Measurements from ENCODE around the gene ABHD12. TPM values are rescaled to one million over a fixed set of nuclear protein-coding genes. Genes with fewer than 3 reads are reported as not detected.

Gene ABHD12
- total RNA-seq, 2 donors from 2014 or later = 12.5 to 22.7 TPM

DNA sequence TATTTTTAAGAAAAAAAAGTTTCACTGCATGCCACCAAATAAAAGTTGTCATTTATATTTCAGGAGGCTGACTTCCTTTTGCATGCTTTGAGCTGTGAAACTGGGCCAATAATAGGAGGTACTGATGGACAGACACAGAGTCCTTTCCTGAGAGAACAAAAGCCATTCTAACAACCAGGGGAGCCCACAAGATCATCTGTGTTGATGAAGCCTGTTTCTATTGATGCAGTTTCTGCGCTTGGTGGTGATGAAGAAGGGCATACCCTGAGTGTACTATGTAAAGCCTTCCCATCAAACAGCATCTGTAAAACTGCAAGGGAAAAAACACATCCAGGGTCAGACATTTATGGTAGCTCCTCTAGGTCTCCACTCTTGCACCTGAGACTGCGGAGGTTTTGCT is 34.8 kb downstream of the ABHD12 start:
- peaks cover 13% of the 10 kb centered on the region for H3K4me1 Mint-ChIP-seq
- no peak overlapping the region for H3K4me3 Mint-ChIP-seq
- no peaks in the 10 kb centered on the region for H3K9me3 ChIP-seq (ENCODE audit: control insufficient read depth, low read length, poor library complexity, severe bottlenecking)

DNA sequence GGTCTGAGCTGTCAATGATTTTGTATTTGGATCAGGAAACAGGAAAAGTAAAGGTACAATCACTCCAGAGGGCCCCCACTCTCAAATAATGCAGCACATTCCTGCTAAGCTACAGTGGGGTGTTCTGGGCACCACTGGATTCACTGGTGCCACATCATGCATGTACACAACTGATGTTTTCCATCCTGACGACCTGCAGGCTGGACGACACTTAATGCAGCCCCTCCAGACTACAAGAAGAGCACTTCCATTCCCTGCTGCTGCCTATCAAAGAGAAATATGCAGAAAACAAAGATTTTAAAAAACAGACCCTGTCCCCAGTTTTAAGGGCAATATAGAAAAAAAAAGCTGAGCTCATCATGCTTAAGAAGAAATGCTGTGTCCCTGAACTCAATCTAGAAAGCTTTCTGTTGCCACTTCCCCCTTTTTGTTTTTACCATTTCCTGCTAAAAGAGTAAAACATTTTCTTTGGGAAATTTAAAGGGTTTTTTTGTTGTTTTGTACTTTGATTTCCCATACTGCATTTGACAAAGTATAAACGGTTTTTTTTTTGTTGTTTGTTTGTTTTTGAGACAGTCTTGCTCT is 35.5 kb downstream of the ABHD12 start:
- no peaks in the 10 kb centered on the region for H3K9me3 ChIP-seq (ENCODE audit: control insufficient read depth, low read length, poor library complexity, severe bottlenecking)
- Mint-ChIP-seq H3K36me3 (ENCODE audit: low read depth) (no peaks in the 10 kb centered on the region), H3K4me1 (peaks cover 13% of the 10 kb centered on the region), H3K27me3 (no peaks in the 10 kb centered on the region), H3K27ac (no peak overlapping the region), H3K4me3 (no peak overlapping the region)
- no peak for DNase-seq
- no peak for ATAC-seq

More for the DNA sequence above, 34.8 kb downstream of the ABHD12 start:
- DNase-seq (no peak), ATAC-seq (no peak)
- no peaks in the 10 kb centered on the region for H3K27me3 Mint-ChIP-seq
- no peak overlapping the region for H3K27ac Mint-ChIP-seq
- no peaks in the 10 kb centered on the region for H3K36me3 Mint-ChIP-seq (ENCODE audit: low read depth)

GRCh38 chr20:25353747-25354705 is 36.6 kb downstream of the ABHD12 start:
- no peak for DNase-seq
- Mint-ChIP-seq H3K4me3 (no peak overlapping the region), H3K4me1 (peaks cover 15% of the 10 kb centered on the region), H3K27me3 (no peaks in the 10 kb centered on the region), H3K27ac (no peak overlapping the region), H3K36me3 (ENCODE audit: low read depth) (no peaks in the 10 kb centered on the region)
- no peaks in the 10 kb centered on the region for H3K9me3 ChIP-seq (ENCODE audit: control insufficient read depth, low read length, poor library complexity, severe bottlenecking)
- no peak for ATAC-seq

DNA sequence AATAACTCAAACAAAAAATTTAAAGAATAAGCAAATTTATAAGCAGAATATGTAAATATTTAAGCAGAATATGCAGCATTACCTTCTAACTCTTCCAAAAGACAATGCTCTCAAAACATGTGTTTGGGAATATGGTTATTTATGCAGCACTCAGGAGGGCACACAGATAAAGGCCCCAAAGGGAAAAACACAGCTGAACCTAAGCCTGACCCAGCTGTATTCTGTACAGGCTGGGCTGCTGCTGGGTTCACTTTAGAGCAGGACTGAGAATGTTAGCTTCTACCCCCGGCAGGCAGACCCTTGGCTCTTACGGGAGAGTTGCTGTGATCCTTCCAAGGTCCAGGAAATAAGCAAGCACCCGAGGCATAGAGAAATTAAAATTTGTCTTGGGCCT is 37.3 kb downstream of the ABHD12 start:
- H3K9me3 ChIP-seq (ENCODE audit: control insufficient read depth, low read length, poor library complexity, severe bottlenecking) = no peaks in the 10 kb centered on the region
- H3K27me3 Mint-ChIP-seq = no peaks in the 10 kb centered on the region
- H3K36me3 Mint-ChIP-seq (ENCODE audit: low read depth) = no peaks in the 10 kb centered on the region
- H3K27ac Mint-ChIP-seq = no peak overlapping the region
- peaks cover 15% of the 10 kb centered on the region for H3K4me1 Mint-ChIP-seq
- DNase-seq = no peak
- no peak overlapping the region for H3K4me3 Mint-ChIP-seq
- ATAC-seq = no peak

DNA sequence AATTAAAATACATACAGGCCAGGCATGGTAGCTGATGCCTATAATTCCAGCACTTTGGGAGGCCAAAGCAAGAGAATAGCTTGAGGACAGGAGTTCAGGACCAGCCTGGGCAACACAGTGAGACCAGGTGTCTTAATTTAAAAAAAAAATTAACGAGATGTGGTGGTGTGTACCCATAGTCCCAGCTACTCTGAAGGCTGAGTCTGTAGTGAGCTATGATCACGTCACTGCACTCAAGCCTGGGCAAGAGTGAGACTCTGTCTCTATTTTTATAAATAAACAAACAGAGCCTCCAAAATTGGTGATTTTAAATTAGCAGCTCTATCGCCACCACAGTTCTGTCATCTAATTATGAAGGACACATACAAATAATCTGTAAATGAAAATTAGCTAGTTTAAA is 37.9 kb downstream of the ABHD12 start:
- H3K4me3 Mint-ChIP-seq = no peak overlapping the region
- peaks cover 13% of the 10 kb centered on the region for H3K4me1 Mint-ChIP-seq
- H3K9me3 ChIP-seq (ENCODE audit: control insufficient read depth, low read length, poor library complexity, severe bottlenecking) = no peaks in the 10 kb centered on the region
- ATAC-seq (no peak), DNase-seq (no peak)
- H3K27me3 Mint-ChIP-seq = no peaks in the 10 kb centered on the region
- no peaks in the 10 kb centered on the region for H3K36me3 Mint-ChIP-seq (ENCODE audit: low read depth)
- no peak overlapping the region for H3K27ac Mint-ChIP-seq

DNA sequence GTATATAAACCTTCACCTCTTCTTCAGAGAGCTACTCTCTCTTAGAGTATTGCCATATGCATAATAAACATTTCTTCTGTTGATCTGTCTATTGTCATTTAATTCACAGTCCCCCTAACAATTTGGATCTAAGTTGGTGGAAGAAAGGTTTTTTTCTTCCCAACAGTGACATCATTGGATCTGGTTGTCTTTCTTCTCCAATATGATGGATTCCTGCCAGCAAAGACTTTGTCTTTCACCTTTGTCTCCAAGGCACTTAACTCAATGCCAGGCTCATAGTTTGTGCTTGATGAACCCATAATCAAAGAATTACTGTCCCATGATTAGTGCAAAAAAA is 39.6 kb downstream of the ABHD12 start:
- no peak overlapping the region for H3K27ac Mint-ChIP-seq
- H3K4me3 Mint-ChIP-seq = no peak overlapping the region
- ATAC-seq (no peak), DNase-seq (no peak)
- no peaks in the 10 kb centered on the region for H3K9me3 ChIP-seq (ENCODE audit: control insufficient read depth, low read length, poor library complexity, severe bottlenecking)
- H3K36me3 Mint-ChIP-seq (ENCODE audit: low read depth) = no peaks in the 10 kb centered on the region
- no peaks in the 10 kb centered on the region for H3K27me3 Mint-ChIP-seq
- H3K4me1 Mint-ChIP-seq = peaks cover 11% of the 10 kb centered on the region

GRCh38 chr20:25346349-25346748 is 44.3 kb downstream of the ABHD12 start:
- Mint-ChIP-seq H3K36me3 (ENCODE audit: low read depth) (peaks cover 3% of the 10 kb centered on the region), H3K27ac (no peak overlapping the region), H3K27me3 (no peaks in the 10 kb centered on the region), H3K4me3 (peak overlapping the region; percentile 36), H3K4me1 (peaks cover 21% of the 10 kb centered on the region)
- no peaks in the 10 kb centered on the region for H3K9me3 ChIP-seq (ENCODE audit: control insufficient read depth, low read length, poor library complexity, severe bottlenecking)
- DNase-seq (no peak), ATAC-seq (no peak)

GRCh38 chr20:25345721-25346120 is 44.9 kb downstream of the ABHD12 start:
- DNase-seq (no peak), ATAC-seq (no peak)
- H3K4me3 Mint-ChIP-seq = no peak overlapping the region
- peaks cover 3% of the 10 kb centered on the region for H3K36me3 Mint-ChIP-seq (ENCODE audit: low read depth)
- no peak overlapping the region for H3K27ac Mint-ChIP-seq
- H3K4me1 Mint-ChIP-seq = peaks cover 21% of the 10 kb centered on the region
- no peaks in the 10 kb centered on the region for H3K27me3 Mint-ChIP-seq
- no peaks in the 10 kb centered on the region for H3K9me3 ChIP-seq (ENCODE audit: control insufficient read depth, low read length, poor library complexity, severe bottlenecking)

DNA sequence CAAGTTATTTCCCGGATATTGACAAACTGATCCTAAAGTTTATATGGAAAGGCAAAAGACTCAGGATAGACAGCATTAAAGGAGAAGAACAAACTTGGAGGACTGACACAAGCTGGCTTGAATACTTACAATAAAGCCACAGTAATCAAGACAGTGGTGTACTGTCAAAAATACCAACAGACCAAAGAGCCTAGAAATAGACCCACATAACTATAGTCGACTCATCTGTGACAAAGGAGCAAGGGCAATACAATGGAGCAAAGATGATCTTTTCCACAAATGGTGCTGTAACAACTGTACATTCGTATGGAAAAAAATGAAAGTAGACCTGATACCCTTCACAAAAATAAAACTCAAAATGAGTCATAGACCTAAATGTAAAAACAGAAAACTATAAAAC is 46.0 kb downstream of the ABHD12 start:
- no peak for DNase-seq
- Mint-ChIP-seq H3K27ac (no peak overlapping the region), H3K27me3 (no peaks in the 10 kb centered on the region), H3K36me3 (ENCODE audit: low read depth) (peaks cover 3% of the 10 kb centered on the region), H3K4me1 (peaks cover 22% of the 10 kb centered on the region), H3K4me3 (no peak overlapping the region)
- no peak for ATAC-seq
- no peaks in the 10 kb centered on the region for H3K9me3 ChIP-seq (ENCODE audit: control insufficient read depth, low read length, poor library complexity, severe bottlenecking)

DNA sequence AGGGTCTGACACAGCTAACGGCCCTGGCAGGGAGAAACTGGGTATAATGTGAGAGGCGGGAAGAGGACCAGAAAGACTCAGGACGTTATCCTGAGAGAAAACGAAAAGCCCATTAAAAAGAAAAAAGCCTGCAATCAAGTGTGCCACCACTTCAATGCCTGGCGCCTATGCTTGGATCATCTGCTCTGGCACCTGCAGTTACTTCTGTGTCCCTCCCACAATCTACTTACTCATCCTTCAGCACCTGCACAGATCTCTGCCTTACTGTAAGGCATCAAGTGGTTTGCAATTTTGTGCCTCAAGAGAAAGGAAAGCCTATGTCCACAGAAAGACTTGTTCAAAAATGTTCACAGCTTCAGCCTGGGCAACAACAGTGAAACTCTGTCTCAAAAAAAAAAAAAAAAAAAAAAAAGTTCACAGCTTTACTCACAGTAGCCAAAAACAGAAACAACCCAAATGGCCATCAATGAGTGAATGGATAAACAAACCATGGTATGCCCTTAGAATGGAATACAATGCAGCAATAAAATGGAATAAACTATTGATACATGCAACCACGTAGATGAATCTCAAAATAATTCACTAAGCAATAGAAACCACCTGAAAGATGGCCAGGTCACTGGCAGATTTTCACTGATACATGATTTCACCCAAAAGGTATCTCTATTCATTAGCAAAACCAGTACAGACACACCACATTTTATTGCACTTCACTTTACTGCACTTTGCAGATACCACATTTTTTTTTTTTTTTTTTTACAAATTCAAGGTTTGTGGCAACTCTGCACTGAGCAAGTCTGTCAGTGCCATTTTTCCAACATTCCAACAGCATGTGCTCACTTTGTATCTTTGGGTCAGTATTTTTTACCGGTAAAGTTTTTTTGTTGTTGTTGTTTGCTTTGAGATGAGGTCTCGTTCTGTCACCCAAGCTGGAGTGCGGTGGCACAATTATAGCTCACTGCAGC is 48.6 kb downstream of the ABHD12 start:
- H3K27me3 Mint-ChIP-seq = no peaks in the 10 kb centered on the region
- H3K4me3 Mint-ChIP-seq = no peak overlapping the region
- peaks cover 3% of the 10 kb centered on the region for H3K36me3 Mint-ChIP-seq (ENCODE audit: low read depth)
- DNase-seq (no peak), ATAC-seq (no peak)
- H3K4me1 Mint-ChIP-seq = peaks cover 27% of the 10 kb centered on the region
- no peak overlapping the region for H3K27ac Mint-ChIP-seq
- no peaks in the 10 kb centered on the region for H3K9me3 ChIP-seq (ENCODE audit: control insufficient read depth, low read length, poor library complexity, severe bottlenecking)

GRCh38 chr20:25340380-25340779 is 50.3 kb downstream of the ABHD12 start:
- Mint-ChIP-seq H3K4me3 (no peak overlapping the region), H3K27ac (no peak overlapping the region), H3K36me3 (ENCODE audit: low read depth) (peaks cover 3% of the 10 kb centered on the region), H3K4me1 (peaks cover 18% of the 10 kb centered on the region), H3K27me3 (no peaks in the 10 kb centered on the region)
- ATAC-seq = no peak
- no peaks in the 10 kb centered on the region for H3K9me3 ChIP-seq (ENCODE audit: control insufficient read depth, low read length, poor library complexity, severe bottlenecking)
- DNase-seq = no peak

DNA sequence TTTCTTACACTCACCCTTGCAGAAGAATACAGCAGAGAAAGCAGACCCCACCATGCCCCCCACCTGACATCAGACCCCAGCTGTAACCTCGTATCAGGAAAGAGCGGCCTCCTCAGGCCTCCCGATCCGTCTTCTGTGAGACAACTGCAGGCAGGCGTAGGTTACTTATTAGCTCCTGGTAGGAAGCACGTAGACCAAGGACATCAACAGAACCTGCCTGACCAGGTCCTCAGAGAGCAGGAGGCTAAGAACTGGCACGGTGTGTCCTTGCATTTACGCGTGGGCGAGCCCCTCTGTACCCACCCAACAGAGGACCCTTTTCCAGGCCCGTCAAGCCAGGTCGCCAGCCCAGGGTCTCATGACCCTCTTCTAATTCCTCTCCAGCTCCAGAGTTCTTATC is 51.0 kb downstream of the ABHD12 start:
- H3K9me3 ChIP-seq (ENCODE audit: control insufficient read depth, low read length, poor library complexity, severe bottlenecking) = no peaks in the 10 kb centered on the region
- Mint-ChIP-seq H3K4me3 (no peak overlapping the region), H3K36me3 (ENCODE audit: low read depth) (peaks cover under 1% of the 10 kb centered on the region), H3K4me1 (peaks cover 16% of the 10 kb centered on the region), H3K27me3 (no peaks in the 10 kb centered on the region), H3K27ac (no peak overlapping the region)
- no peak for ATAC-seq
- no peak for DNase-seq
